Measurements from ENCODE around the gene RPA1. TPM values are rescaled to one million over a fixed set of nuclear protein-coding genes. Genes with fewer than 3 reads are reported as not detected.
A peak's percentile ranks its signal among the peaks of the same experiment; 100 is the strongest.

RPA1 gene
- total and polyA plus RNA-seq, 5 donors from 2014 or later = 66.3 to 94.5 (median 70.6) TPM

DNA sequence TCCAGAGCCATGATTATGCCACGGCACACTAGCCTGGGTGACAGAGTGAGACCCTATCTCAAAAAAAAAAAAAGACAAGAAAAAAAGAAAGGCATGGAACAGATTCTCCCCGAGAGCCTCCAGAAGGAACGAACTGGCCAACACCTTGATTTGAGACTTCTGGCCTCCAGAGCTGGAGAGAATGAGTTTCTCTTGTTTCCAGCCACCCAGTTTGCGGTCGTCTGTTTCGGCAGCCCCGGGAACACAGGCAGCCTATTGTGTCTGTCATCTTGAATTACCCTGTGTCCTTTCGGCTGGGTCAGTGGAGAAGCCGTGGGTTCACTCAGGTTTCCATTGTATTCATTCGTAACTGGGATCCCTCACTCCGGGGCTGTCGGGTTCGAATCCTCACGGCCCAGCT is 83.9 kb downstream of the RPA1 start:
- Histone ChIP-seq H3K36me3 (ENCODE audit: control insufficient read depth, insufficient read depth, low read length) (no peaks in the 10 kb centered on the region), H3K4me3 (ENCODE audit: low read depth, low read length) (no peak overlapping the region), H3K9me3 (ENCODE audit: control insufficient read depth in 2 of 2, low read length in 2 of 2) (no peaks in the 10 kb centered on the region), H3K27ac (ENCODE audit: insufficient read depth, low read length, poor library complexity, severe bottlenecking) (no peak overlapping the region), H3K4me1 (ENCODE audit: control insufficient read depth, insufficient read depth, low read length, poor library complexity, severe bottlenecking) (peaks cover 2% of the 10 kb centered on the region), H3K27me3 (ENCODE audit: control insufficient read depth, insufficient read depth, low read length) (peaks cover 15% of the 10 kb centered on the region)
- Mint-ChIP-seq H3K27me3 (peaks cover 36% of the 10 kb centered on the region), H3K36me3 (no peaks in the 10 kb centered on the region), H3K4me3 (no peak overlapping the region), H3K27ac (no peak overlapping the region), H3K4me1 (peaks cover 0 to 4% (median under 1%) of the 10 kb centered on the region in 4 donors), H3K9me3 (no peaks in the 10 kb centered on the region)
- ATAC-seq (ENCODE audit: low read depth in 2 of 2) = no peak
- no peak for DNase-seq

DNA sequence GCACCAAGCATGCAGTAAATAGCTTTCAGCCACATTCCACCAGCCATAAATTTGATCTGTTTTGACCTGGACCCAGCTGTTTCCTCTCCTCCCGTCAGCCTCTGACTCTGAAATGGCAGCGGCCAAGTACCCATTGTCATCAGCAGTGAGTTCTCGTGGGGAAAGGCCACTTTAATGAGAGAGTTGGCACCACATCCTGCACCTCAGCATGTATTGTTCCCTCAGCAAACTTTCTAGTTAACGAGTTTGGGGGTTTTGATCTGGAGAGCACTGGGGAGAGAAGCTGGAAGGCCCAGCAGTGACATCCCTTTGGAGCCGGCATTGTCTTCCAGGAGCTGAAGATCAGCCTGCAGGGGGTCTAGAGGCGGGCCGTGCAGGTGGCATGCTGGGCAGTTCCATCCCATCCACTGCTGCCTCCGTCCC is 84.9 kb downstream of the RPA1 start:
- H3K27ac Mint-ChIP-seq = peak overlapping the region in 1 of 3 donors; percentile 59
- ATAC-seq (ENCODE audit: low read depth in 2 of 2) (no peak), DNase-seq (peak in 1 of 3 donors; percentile 12)
- peaks cover 8% of the 10 kb centered on the region for H3K27me3 ChIP-seq (ENCODE audit: control insufficient read depth, insufficient read depth, low read length)
- no peaks in the 10 kb centered on the region for H3K36me3 Mint-ChIP-seq
- no peaks in the 10 kb centered on the region for H3K4me1 Mint-ChIP-seq
- H3K4me3 ChIP-seq (ENCODE audit: low read depth, low read length) = no peak overlapping the region
- no peaks in the 10 kb centered on the region for H3K9me3 Mint-ChIP-seq
- H3K27me3 Mint-ChIP-seq = peaks cover 26% of the 10 kb centered on the region
- no peak overlapping the region for H3K4me3 Mint-ChIP-seq
- no peaks in the 10 kb centered on the region for H3K9me3 ChIP-seq (ENCODE audit: control insufficient read depth in 2 of 2, low read length in 2 of 2)
- no peak overlapping the region for H3K27ac ChIP-seq (ENCODE audit: insufficient read depth, low read length, poor library complexity, severe bottlenecking)
- H3K36me3 ChIP-seq (ENCODE audit: control insufficient read depth, insufficient read depth, low read length) = no peaks in the 10 kb centered on the region
- H3K4me1 ChIP-seq (ENCODE audit: control insufficient read depth, insufficient read depth, low read length, poor library complexity, severe bottlenecking) = no peaks in the 10 kb centered on the region

DNA sequence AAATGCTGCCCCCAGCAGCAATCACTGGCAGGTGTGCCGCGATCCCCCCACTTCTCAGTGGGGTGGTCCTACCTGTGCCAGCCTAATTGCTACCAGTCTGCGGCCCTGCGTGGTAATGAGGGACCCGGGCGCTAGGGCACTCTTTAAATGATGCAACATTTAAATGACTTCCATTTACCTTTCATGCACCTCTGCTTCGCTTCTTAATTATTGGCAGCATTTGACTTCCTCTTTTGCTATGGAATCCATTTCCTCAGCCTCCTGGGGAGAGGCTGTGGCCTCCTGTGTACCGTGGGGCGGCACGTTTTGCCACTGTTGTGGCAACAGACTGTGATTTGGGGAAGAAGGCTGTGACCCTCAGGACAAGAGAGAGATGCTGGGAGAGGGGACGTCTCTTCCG is 86.1 kb downstream of the RPA1 start:
- ATAC-seq (ENCODE audit: low read depth in 2 of 2) (no peak), DNase-seq (no peak)
- Mint-ChIP-seq H3K27me3 (peaks cover 19% of the 10 kb centered on the region), H3K4me1 (no peaks in the 10 kb centered on the region), H3K27ac (no peak overlapping the region), H3K9me3 (no peaks in the 10 kb centered on the region), H3K4me3 (no peak overlapping the region), H3K36me3 (no peaks in the 10 kb centered on the region)
- Histone ChIP-seq H3K4me1 (ENCODE audit: control insufficient read depth, insufficient read depth, low read length, poor library complexity, severe bottlenecking) (no peaks in the 10 kb centered on the region), H3K9me3 (ENCODE audit: control insufficient read depth in 2 of 2, low read length in 2 of 2) (no peaks in the 10 kb centered on the region), H3K27me3 (ENCODE audit: control insufficient read depth, insufficient read depth, low read length) (peaks cover 1% of the 10 kb centered on the region), H3K36me3 (ENCODE audit: control insufficient read depth, insufficient read depth, low read length) (no peaks in the 10 kb centered on the region), H3K27ac (ENCODE audit: insufficient read depth, low read length, poor library complexity, severe bottlenecking) (no peak overlapping the region), H3K4me3 (ENCODE audit: low read depth, low read length) (no peak overlapping the region)

DNA sequence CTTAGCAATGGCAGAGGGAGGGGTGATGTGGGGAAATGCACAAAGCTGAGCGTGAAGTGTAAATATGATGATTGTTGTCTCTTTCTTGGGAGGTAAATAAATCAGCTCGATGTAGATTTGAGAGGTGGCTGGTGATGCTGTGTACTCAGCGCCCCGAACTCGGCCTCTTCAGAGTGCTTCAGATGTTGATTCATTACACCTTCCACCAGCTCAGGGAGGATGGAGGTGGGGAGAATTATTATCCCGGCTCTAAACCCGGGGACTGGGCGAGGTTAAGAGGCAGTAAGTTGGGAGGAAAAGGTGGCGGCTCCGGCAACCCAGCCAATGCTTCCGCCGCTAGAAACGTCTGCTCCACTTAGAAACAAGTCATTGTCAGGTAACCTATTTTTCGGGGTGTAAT is 86.5 kb downstream of the RPA1 start:
- no peaks in the 10 kb centered on the region for H3K9me3 Mint-ChIP-seq
- Histone ChIP-seq H3K4me3 (ENCODE audit: low read depth, low read length) (no peak overlapping the region), H3K9me3 (ENCODE audit: control insufficient read depth in 2 of 2, low read length in 2 of 2) (no peaks in the 10 kb centered on the region), H3K27me3 (ENCODE audit: control insufficient read depth, insufficient read depth, low read length) (peaks cover 1% of the 10 kb centered on the region), H3K4me1 (ENCODE audit: control insufficient read depth, insufficient read depth, low read length, poor library complexity, severe bottlenecking) (no peaks in the 10 kb centered on the region), H3K27ac (ENCODE audit: insufficient read depth, low read length, poor library complexity, severe bottlenecking) (no peak overlapping the region), H3K36me3 (ENCODE audit: control insufficient read depth, insufficient read depth, low read length) (no peaks in the 10 kb centered on the region)
- no peak overlapping the region for H3K27ac Mint-ChIP-seq
- no peak overlapping the region for H3K4me3 Mint-ChIP-seq
- peaks cover 15% of the 10 kb centered on the region for H3K27me3 Mint-ChIP-seq
- DNase-seq (no peak), ATAC-seq (ENCODE audit: low read depth in 2 of 2) (no peak)
- no peaks in the 10 kb centered on the region for H3K36me3 Mint-ChIP-seq
- H3K4me1 Mint-ChIP-seq = no peaks in the 10 kb centered on the region

DNA sequence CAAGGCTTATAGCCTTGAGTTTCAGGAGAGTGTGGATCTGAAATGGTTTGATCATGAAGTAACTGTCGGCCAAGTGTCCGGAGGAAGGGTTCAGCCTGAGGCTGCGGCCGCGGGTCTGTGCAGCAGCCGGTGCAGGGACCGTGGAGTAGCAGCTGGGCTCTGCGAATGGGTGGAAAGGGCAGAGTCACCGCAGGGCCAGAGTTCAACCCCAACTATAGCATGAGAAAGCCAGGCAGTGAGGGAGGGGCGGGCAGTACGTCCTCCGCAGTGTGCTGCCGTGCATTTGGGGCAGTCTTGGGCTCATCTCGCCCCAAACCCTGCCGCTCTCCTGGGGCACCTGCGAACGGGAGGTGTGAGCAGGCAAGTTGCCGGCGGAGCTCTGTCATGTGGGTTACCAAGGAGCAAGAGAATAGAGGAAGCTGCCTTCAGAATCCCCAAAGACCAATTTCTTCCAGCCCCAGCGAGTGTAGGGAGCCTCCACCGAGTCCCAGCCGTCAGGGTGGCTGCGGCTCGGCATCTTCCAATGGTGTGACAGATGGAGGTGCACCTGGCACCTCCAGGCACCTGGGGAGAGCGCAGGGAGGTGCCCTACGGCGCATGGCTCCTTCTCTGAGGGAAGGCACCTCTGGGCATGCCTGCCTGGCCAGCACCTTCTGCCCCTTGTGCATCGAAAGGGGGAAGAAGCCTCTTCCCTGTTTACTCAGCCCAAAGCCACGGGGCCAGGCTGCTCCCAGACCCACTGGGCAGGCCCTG is 87.3 kb downstream of the RPA1 start:
- H3K27me3 ChIP-seq (ENCODE audit: control insufficient read depth, insufficient read depth, low read length) = no peaks in the 10 kb centered on the region
- H3K27ac ChIP-seq (ENCODE audit: insufficient read depth, low read length, poor library complexity, severe bottlenecking) = no peak overlapping the region
- Mint-ChIP-seq H3K27ac (no peak overlapping the region), H3K27me3 (peaks cover 10% of the 10 kb centered on the region), H3K9me3 (no peaks in the 10 kb centered on the region), H3K4me1 (no peaks in the 10 kb centered on the region), H3K36me3 (no peaks in the 10 kb centered on the region), H3K4me3 (no peak overlapping the region)
- H3K36me3 ChIP-seq (ENCODE audit: control insufficient read depth, insufficient read depth, low read length) = no peaks in the 10 kb centered on the region
- ATAC-seq (ENCODE audit: low read depth in 2 of 2) (no peak), DNase-seq (no peak)
- H3K9me3 ChIP-seq (ENCODE audit: control insufficient read depth in 2 of 2, low read length in 2 of 2) = no peaks in the 10 kb centered on the region
- no peak overlapping the region for H3K4me3 ChIP-seq (ENCODE audit: low read depth, low read length)
- H3K4me1 ChIP-seq (ENCODE audit: control insufficient read depth, insufficient read depth, low read length, poor library complexity, severe bottlenecking) = no peaks in the 10 kb centered on the region

DNA sequence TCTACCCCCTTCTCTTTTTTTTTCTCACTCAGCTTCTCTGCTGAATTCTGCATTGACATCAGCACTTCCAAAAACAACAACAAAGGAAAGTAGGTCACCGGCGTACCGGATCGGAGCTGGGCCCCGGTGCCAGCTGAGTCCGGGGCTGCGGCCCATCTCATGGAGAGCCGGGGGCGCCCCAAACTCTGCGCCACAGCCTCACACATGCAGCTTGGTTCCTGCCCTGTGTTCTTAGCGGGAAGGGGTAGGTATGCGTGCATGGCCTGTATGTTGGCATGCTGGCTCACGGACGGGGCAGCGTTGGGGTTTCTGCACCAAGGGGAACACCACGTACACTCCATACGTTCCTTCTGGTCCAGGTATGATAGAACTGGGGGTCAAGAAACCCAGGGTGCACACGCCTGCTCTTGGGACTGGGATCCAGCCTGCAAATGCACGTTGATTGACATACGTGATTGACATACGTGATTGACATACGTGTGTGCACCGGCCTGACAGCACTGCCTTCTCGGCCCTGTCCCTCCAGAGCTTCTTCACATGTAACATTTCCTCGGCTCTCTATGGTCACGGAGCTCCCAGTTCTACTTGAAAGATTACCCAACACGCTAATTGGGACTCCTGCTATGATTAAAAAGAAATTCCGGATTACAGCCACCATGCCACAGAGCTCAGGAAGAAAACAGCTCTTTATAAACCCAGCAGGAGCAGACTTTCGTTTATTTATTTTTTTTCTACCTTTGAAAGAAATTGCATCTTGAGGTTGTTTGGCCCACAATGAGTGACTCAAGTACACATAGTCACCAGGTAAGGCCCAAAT is 88.7 kb downstream of the RPA1 start:
- H3K9me3 ChIP-seq (ENCODE audit: control insufficient read depth in 2 of 2, low read length in 2 of 2) = no peaks in the 10 kb centered on the region
- Mint-ChIP-seq H3K4me1 (peaks cover 0 to 4% (median 0%) of the 10 kb centered on the region in 4 donors), H3K9me3 (no peaks in the 10 kb centered on the region), H3K27me3 (peaks cover 10% of the 10 kb centered on the region), H3K36me3 (no peaks in the 10 kb centered on the region), H3K27ac (no peak overlapping the region), H3K4me3 (no peak overlapping the region)
- H3K36me3 ChIP-seq (ENCODE audit: control insufficient read depth, insufficient read depth, low read length) = no peaks in the 10 kb centered on the region
- H3K27me3 ChIP-seq (ENCODE audit: control insufficient read depth, insufficient read depth, low read length) = no peaks in the 10 kb centered on the region
- no peak overlapping the region for H3K27ac ChIP-seq (ENCODE audit: insufficient read depth, low read length, poor library complexity, severe bottlenecking)
- H3K4me1 ChIP-seq (ENCODE audit: control insufficient read depth, insufficient read depth, low read length, poor library complexity, severe bottlenecking) = no peaks in the 10 kb centered on the region
- no peak overlapping the region for H3K4me3 ChIP-seq (ENCODE audit: low read depth, low read length)
- DNase-seq (no peak), ATAC-seq (ENCODE audit: low read depth in 2 of 2) (no peak)

DNA sequence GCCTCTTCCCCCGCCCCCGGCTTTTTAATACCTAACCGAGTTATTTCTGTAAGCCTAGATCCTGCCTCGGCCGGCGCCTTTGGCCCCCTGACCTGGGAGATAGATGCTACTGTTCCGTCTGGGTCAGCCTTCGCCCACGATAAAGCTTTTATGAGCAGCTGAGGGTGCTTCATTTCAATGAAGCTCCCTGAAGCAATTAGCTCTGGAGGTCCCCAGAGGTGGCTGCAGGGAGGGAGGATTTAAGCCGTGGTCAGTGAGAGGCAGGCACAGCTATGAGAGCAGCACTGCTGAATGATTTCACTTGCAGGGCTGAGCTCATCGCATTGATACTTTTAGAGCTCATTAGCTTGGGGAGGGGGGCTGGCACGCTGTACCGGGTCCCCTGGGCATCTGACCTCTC is 89.4 kb downstream of the RPA1 start:
- ATAC-seq (ENCODE audit: low read depth in 2 of 2) (no peak), DNase-seq (no peak)
- no peaks in the 10 kb centered on the region for H3K9me3 ChIP-seq (ENCODE audit: control insufficient read depth in 2 of 2, low read length in 2 of 2)
- H3K27me3 ChIP-seq (ENCODE audit: control insufficient read depth, insufficient read depth, low read length) = no peaks in the 10 kb centered on the region
- no peak overlapping the region for H3K27ac Mint-ChIP-seq
- H3K4me3 Mint-ChIP-seq = no peak overlapping the region
- peaks cover 10% of the 10 kb centered on the region for H3K27me3 Mint-ChIP-seq
- no peaks in the 10 kb centered on the region for H3K9me3 Mint-ChIP-seq
- no peaks in the 10 kb centered on the region for H3K36me3 ChIP-seq (ENCODE audit: control insufficient read depth, insufficient read depth, low read length)
- H3K4me1 Mint-ChIP-seq = peaks cover 0 to 4% (median 0%) of the 10 kb centered on the region in 4 donors
- H3K4me1 ChIP-seq (ENCODE audit: control insufficient read depth, insufficient read depth, low read length, poor library complexity, severe bottlenecking) = no peaks in the 10 kb centered on the region
- no peak overlapping the region for H3K4me3 ChIP-seq (ENCODE audit: low read depth, low read length)
- no peak overlapping the region for H3K27ac ChIP-seq (ENCODE audit: insufficient read depth, low read length, poor library complexity, severe bottlenecking)
- no peaks in the 10 kb centered on the region for H3K36me3 Mint-ChIP-seq
